NAMALWA (cell line): ENCODE data around the gene VANGL1.

Source experiments
- DNase-seq: peaks from one replicate; pipeline ENCODE4 v3.0.0-alpha.2; 2015; ENCODE audit warnings: low spot score

Gene VANGL1

DNA sequence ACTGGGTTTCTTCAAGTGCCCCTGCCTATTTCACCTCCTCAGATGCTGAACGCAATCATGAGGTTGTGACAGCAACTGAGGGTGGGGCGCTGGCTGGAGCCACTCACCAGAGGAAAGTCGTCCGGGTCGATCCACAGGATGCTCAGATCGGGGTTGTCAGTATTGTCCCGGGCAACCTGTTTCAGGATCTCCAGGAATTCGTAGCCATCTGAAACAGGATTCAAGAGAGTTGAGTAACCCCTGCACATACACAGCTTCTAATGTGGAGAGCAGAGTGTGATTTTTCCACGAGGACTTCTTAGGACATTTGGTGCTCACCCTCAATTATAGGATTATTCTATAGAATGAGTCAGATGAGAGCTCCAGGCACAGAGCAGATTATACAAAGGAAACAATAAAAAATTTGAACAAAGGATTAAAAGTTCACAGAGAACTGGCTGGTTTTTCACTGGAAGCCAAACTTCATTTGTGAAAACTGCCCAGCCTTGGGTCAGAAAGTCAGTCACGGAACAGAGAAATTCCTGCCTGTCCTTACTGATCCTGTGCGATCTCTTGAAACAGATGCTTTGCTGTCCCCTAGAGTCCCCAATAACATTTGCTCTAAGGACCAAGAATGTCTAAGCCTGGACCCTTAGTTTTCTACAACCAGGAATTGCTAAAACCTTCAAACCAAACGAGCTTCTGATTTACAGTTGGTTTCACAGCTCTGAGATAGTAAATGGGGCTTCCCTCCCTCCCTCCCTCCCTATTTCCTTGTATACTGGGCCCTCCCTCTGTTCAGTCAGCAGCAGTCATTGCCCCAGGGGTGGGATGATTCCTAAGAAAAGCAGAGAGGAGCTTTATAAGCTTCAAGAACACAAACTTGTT is 63.5 kb downstream of the VANGL1 start:
- no peak for DNase-seq

DNA sequence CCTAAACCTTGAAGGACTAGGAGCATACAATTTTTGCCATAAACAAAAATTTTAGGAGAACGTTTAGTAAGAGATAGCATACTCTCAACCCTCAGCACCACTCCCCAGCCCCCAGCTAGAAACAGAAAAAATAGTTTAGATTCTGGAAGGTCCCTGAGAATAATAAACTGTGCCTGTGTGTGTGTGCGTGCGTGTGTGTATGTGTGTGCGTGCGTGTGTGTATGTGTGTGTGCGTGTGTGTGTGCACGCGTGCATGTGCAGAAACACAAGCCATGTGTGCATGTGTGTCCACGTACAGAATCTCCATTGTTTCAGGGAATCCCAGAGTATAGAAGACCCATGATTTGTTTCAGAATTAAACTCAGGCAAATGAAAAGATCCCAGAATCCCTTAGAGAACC is 64.2 kb downstream of the VANGL1 start:
- DNase-seq = no peak

DNA sequence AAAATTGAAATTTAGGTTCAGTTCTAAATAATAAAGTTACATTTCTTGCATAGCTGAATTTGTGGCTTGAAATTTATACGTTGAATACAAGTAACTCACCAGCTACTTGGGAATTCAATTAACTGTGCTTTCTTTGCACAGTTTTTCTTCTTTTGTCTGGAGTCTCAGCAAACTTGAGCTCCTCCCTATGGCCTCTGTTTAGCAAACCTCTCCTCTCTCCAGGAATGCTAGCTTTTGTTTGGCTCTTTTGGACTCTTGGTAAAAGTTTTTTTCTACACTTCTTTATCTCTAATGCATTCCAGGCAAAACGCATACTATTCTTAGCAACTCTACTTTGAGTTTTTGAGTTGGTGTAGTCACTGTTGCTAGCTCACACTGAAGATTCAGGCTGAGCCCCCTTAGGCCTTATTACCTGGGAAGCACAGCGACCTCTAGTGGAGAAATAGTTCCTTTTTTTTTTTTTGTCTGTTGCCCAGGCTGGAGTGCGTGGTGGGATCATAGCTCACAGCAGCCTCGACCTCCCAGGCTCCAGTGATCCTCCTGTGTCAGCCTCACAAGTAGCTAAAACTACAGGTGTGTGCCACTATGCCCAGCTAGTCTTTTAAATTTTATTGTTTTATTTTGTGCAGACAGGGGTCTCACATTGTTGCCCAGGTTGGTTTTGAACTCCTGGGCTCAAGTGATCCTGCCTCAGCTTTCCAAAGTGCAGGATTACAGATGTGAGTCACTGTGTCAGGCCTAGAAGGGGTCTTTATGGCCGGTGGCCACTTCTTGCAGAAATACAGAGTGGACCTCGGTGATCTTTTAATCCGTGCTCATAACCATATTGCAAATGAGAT is 65.0 kb downstream of the VANGL1 start:
- DNase-seq = peak; percentile 62

DNA sequence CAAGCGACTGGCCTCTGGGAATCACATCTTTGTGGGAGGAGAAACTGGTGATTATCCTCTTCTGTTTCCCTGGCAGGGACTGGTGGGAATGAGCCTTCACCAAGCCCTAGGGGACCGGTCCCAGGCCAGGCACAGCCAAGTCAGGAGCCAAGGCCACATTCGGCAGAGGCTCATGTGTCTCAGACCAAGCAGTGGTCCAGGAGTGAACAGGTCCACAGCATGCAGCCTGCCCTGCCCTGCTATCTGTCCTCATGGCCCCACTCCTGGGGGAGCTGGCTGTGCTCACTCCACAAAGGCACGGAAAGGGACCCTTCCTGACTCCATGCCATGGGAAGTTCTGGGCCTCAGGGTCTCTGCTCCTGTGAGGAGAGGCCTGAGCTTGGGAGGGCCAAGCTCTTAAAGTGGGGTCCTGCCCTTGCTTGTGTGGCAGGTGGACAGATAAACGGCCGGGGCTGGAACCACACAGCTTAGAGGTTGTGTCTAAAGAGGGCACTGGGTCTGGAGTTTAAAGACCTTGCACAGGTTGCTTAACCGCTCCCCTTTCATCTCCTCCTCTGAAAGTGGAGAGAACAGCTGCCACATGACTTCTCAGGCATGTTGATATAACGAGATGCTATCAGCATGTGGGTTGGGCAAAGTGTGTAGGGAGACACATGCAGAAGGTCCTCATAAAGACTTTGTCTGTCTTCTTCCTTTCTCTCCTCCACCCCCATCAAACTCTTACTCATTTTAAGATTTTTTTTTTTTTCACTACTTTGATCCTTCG is 69.3 kb downstream of the VANGL1 start:
- no peak for DNase-seq

- no peak for DNase-seq
These were observed 71.3 kb downstream of the VANGL1 start for GRCh38 chr1:115712911-115713609.

GRCh38 chr1:115713906-115714305 is 72.1 kb downstream of the VANGL1 start:
- DNase-seq = no peak

- no peak for DNase-seq
These were observed 72.9 kb downstream of the VANGL1 start for GRCh38 chr1:115714572-115715141.

DNA sequence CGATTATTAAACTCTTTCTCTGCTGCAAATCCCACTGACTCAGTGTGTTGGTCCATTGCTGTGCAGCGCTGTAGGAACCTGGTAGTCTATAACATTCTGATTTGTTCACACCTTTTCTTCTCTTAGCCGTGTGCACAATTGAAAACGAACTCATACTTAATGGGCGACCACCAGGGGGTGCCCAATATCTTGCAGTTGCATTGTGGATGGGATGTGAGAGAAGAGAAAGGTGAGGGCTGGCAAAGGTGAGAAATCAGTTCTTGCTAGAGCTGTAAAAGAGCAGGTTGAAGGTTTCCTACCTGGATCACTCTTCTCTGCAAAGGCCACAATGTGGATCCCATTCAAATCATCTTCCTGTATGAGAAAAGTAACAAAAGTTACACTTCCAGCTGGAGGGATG is 75.8 kb downstream of the VANGL1 start:
- peak; percentile 42 for DNase-seq

DNA sequence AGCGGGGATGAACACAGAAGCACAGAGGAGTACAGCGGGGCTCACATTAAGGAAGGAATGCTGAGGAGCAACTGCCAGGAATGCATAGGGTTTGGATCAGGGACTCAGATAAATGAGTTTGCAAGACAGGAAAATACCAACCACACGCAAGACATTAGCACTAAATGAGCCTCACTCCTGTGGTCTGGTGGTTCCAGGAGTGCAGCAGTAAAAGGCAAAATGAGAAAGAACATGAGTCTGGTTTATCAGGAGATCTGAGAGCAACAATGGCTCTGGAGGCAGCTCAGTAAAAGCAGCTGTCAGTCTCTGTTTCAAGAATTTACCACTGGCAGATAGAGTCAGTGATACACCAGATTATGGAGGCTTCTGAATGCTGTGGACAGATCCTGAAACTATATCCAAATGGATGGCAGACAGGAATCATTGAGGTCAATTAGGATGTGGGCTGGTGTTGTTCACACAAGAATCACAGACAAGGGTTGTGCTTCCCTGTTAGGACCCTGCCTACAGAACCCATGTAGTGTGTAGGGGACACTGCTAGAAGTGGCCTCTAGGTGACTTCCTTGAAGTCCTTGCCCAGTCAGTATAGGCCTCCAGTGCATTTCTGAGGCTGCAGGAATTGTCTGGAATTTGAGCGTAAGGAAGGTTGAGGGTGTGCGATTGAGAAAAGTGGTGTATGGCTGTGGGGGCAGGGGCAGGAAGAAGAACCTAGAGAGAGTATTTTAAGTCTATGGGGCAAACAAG is 76.4 kb downstream of the VANGL1 start:
- DNase-seq = no peak

GRCh38 chr1:115719285-115719684 is 77.5 kb downstream of the VANGL1 start:
- DNase-seq = no peak

DNA sequence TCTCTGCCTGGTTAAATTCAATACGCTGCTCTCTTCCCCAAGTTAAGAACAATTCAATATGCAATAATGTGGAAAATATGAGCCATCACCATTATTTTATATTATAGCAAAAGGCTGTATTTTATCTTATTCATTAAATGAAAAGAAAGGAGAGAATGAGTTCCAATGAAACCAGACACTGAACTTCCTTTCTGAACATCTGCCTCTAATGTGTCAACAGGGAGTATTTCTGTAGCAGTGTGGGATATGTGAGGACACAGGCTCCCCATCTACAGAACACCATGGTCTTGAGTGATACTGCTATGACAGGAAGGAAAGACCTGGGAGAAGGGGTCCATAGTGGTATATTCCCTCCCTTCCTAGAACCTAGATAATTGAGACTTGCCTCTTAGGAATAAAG is 80.5 kb downstream of the VANGL1 start:
- no peak for DNase-seq

DNA sequence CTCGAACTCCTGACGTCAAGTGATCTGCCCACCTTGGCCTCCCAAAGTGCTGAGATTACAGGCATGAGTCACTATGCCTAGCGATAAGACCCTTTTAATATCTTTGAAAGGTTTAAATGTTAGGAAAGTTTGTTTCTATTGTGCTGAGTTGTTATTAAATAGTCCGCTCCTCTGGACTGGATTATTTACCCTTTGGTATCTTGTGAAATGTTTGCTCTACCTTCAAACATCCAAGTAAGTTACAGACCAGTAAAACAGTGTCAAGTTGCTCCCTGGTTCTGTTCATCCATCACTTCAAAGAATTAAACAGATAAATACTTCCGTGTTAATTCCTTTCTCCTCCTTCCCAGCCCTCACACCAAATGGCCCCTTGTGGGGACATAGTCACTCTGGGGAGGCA is 82.0 kb downstream of the VANGL1 start:
- no peak for DNase-seq

DNA sequence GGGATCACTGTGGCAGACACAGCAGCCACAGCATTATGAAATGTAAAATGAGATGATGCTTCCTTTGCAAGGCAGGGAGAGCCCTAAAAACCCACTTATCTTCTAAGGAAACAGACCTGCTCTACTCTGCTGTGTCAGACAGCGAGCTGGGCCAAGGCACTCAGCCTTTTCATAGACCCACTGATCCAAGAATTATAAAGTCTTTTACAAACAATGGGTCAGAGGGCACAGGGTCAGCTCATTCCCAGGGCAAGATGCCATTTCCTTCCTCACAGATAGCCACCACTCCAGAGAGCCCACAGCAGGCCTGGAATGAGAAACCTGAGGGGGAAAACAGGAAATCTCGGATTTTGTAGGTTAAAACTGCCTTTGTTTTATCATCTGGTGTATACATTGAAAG is 83.8 kb downstream of the VANGL1 start:
- DNase-seq = no peak

DNA sequence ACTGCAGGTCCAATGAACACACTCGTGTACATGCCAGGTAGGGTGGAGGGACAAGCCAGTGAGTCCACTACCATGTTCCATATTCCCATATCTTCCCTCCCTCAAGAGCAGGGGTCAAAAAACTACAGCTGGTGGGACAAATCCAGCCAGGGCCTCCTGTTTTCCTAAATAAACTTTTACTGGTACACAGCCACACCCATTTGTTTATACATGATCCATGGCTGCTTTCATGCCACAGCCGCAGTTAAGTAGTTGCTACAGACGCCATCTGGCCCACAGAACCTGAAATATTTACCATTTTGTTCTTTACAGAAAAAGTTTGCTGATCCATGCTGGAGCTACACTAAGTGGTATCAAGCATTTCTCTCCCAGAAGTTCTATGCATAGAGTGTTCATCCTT is 84.4 kb downstream of the VANGL1 start:
- DNase-seq = no peak

GRCh38 chr1:115726570-115726969 is 84.8 kb downstream of the VANGL1 start:
- no peak for DNase-seq

- DNase-seq = no peak
These were observed 86.0 kb downstream of the VANGL1 start for GRCh38 chr1:115727706-115728249.

GRCh38 chr1:115728341-115728740 is 86.6 kb downstream of the VANGL1 start:
- DNase-seq = no peak

DNA sequence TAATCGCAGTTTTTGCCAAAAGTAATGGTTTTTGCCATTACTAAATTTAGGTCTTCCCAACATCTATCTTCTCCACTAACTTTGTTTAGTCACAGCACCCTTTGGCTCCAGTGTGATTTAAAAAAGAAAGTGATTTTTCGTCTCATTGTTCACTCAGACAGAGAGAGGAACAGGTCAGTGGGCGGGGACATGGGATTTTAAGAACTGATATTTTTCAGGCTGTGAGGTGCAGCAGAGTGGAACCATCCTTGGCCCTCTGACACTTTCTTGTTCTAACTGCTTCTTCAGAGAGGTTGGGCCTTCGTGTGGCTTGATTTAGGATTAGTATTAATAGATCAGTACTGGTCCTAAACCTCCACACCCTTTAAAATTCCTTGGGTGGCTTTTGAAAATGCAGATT is 88.0 kb downstream of the VANGL1 start:
- no peak for DNase-seq

GRCh38 chr1:115732316-115732715 is 90.5 kb downstream of the VANGL1 start:
- no peak for DNase-seq

DNA sequence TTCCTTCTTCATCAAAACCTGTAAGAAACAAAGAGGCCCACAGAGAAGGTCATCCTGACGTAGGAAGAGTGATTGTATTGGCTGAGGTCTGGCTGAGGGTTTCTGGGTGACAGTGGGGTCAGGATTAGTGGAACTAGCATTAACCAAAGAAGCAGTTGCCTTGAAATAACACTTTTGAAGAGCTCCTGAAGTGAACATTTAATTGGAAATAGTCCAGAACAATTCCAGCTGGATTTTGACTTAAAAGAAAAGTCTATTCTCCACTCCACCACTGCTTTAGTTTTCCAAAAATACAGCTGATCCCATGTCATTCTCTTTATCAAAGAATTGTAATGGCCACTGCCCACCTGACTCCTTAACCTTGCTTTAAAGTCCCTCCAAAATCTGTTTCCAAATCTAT is 99.0 kb downstream of the VANGL1 start:
- no peak for DNase-seq
